HUDEP-2 (cell line): ENCODE data around the gene IGF2.
"Not testable (repeated sequence)": the region's sequence is repeated elsewhere in the genome, so short reads cannot be mapped to it uniquely, and the experiment has no call there.

Source experiments
- DNase-seq, 76 experiments: peaks; one replicate each; lab custom pipeline; 2025; ENCODE audit not compliant: unreplicated experiment in 76 of 76; lab: John Stamatoyannopoulos, UW

The IGF2 gene, protein sequence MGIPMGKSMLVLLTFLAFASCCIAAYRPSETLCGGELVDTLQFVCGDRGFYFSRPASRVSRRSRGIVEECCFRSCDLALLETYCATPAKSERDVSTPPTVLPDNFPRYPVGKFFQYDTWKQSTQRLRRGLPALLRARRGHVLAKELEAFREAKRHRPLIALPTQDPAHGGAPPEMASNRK

DNA sequence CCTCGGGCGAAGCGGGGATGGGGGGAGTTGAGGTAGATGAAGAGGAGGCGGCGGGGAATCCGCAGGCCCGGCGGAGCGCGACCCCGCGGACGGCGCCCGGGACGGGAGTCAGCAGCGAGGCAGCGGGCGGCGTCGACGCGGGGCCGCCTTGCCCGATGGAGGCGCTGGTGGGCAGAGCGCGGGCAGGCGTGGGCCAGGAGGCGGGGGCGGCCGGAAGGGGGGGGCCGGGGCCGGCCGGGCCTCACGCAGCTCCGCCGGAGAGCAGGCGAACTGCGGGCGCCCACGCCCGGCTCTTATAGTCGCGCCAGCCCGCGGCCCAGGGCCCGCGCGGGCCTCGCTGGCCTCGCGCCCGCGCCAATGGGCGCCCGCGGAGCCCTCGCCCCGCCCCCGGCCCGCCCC is at the start of gene IGF2:
Gene IGF2 (minus strand): TSS at position 267 of the 399 bp plus-strand sequence. CDS start 3,866 bp downstream, outside the sequence.
- no peak for DNase-seq

DNA sequence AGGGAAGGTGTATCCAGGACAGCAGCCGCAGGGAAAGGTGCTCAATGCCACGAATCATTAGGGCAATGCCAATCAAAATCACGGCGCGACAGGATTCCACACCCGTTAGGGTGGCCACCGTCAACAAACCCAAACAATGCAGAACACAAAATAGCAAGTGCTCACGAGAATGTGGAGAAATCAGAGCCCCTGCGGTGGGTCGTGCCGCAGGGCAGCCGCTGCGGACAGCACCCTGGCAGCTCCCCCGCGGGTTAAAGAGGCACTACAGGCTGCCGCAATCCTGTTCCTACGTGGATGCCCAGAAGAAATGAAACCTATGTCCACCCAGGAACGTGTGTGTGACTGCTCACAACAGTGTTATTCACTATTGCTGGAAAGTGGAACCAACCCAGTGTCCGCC is 49.6 kb upstream of the IGF2 start:
- DNase-seq, result no peak

DNA sequence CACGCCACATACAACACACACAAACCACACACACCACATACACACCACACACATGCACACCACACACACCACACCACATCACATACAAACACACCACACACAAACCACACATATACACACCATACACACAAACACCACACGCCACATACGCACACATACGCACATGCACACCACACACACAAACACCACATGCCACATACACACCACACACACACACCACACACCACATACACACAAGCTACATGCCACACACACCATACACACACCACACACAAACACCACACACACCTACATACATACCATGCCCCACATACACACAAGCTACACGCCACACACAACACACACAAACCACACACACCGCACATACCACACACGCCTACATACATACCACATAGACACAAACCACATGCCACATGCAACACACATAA is 48.1 kb upstream of the IGF2 start:
- DNase-seq, result no peak

DNA sequence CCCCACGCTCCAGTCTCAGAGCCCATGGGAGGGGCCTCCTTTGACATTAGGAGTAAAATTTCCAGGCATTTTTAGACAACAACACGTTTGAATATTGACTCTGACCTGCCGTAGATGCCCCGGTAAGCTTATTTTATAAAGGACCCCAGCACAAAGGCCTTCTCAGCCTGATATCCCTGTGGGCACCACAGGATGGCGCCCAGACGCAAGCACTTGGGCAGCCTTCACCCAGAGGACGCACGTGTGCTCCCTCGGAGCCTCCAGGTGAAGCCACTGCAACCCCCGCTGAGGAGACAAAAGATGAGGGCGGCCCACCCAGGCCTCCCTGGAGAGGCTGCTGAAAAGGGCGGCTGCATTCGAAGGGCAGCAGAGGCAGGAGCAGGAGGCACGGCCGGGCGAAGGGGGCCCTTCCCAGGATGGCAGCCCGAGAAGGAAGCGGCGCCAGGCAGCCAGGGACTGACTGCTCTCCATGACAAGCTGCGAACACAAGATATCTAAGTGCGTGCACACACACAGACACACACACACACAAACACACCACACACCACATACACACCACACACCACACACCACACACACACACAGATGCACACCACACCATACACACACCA is 47.6 kb upstream of the IGF2 start:
- peak in 33 of 76 experiments; percentile 3 to 45 (median 20) for DNase-seq

DNA sequence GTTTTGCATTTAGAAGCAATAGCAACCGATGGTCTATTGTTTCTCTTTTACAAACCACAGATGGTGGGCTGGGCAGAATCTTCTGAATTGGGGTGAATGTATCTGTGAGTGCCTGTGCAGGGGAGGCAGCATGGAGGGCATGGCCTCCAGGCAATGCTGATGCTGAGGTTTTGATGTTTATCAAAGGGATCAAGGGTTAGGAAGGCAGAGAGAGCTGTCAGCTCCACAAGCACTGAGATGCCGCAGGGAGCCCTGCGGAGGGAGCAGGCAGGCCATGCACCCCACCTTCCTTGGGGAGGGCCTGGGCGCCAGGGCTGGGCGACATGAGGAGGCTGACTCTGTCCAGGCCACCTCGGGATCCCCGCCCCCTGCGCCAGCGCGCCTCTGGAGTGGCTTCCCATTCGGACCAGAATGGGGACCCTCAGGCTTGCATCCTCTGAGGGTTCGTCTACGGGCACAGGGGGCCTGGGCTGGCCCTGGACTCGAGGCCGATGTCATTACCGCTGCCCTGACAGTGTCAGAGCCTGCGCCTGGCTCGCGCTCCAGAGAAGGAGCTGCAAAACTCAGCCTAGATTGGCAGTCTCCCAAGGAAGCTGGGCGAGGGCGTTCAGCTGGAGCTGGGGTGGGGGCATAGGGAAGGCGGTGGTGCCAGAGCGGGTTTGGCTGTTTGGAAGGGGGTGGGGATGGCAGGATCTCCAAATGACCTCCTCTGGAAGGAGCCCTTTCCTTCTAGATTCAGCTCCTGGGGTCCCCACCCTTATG is 46.3 kb upstream of the IGF2 start:
- DNase-seq, result no peak

DNA sequence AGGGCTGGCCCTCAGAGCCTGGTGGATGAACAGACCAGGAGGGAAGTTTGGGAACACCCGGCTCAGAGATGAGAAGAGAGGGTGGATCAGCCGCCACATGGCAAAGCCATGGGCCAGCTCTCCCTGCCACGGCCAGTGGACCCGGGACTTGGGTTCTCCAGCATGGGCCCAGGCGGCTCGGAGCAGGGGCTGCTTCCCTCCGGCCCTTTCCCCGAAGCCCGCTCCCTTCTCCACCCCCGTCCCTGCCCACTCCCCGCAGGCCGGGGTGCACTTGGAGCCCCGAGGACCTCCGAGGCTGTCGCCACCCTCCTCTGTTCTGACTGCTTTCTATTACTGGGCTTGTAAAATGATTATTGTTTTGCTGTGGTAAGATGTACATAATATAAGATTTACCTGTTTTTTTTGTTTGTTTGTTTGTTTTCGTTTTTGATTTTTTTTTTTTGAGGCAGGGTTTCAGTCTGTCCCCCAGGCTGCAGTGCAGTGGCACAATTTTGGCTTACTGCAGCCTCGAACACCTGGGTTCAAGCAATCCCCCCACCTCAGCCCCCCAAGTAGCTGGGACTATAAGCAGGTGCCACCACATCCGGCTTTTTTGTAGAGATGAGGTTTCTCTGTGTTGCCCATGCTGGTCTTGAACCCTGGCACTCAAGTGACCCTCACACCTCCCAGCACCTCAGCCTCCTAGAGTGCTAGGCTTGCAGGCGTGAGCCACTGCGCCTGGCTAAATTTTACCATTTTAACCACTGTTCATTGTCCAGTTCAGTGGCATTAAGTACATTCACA is 43.7 kb upstream of the IGF2 start:
- no peak for DNase-seq

DNA sequence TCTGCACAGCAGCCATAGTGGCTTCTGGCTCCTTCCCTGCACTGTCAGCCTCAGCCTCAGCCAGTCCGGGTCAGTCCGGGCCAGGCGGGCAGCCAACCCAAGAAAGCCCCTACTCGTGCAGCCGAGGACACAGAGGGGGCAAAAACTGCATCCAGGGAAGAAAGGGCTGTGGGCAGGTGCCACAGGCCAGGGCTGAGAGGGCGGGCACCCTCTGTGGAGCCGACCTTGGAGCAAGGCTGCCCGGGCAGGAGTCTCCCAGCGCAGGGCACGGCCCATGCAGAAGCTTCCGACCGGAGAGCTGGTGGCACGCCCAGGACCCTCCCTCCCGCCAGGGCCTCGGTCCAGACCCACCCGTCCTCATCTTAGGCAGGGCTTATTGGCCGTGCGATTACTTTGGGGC is 42.9 kb upstream of the IGF2 start:
- no peak for DNase-seq

DNA sequence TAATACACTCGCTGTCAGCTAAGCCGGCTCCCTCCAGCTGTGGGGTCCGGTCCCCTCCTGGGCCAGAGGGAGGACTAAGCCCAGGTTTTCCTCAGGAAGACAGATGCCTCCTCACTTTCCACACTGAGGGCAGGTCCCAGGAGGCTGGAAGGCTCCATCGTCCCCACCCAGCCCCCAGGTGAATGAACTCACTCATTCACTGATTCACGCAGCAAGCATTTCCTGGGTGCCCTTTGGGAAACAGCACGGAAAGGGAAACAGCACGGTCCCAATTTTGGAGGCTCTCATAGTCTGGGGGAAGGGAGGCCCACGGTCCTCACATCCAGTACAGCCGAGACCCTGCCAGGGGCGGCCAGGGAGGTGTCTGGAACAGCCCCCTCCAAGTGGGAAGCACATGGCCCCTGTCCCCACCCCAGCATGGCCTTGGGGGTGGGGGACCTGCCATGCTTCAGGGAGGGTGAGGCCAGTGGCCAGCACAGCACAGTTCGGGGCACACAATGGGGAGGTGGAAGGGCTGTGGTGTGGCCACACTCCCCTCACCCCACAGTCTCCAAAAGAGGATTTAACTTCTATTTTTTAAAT is 41.7 kb upstream of the IGF2 start:
- no peak for DNase-seq

DNA sequence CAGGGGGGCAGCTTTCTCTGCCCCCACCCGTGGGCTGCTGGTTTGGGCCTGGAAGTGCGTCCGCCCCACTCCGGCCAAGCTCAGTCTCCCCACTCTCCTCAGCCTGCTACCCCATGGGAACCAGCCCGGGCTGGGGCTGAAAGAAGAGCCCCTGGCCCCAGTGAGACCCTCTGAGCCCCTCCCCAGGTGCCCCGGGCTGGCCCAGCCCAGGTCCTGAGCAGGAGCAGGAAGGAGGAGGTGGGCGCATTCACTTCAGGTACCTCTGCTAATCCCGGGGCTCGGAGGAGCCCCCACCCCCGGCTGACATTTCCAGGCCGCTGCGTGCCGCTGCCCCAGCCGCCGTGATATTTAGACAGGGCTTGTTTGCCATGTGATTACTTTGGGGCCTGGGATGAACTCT is 41.2 kb upstream of the IGF2 start:
- DNase-seq, result no peak

DNA sequence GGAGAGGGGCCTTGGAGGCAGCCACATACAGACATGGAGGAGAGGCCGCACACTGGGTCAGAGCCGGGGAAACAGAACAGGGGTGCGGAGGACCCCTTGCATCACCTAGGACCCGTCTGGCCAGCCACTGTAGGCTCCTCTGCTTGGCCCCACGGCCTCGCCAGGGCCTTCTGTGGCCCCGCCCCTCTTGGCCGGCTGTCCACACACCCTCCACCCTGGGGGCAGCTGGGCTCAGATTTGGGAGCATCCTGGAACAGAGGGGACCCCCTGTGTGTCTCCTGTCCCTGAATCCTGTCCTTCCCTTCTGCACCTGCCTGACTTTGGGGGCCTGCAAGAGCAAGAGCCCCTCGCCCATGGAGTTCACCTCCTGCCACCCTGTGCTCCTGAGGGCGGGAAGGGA is 40.3 kb upstream of the IGF2 start:
- DNase-seq, result no peak

DNA sequence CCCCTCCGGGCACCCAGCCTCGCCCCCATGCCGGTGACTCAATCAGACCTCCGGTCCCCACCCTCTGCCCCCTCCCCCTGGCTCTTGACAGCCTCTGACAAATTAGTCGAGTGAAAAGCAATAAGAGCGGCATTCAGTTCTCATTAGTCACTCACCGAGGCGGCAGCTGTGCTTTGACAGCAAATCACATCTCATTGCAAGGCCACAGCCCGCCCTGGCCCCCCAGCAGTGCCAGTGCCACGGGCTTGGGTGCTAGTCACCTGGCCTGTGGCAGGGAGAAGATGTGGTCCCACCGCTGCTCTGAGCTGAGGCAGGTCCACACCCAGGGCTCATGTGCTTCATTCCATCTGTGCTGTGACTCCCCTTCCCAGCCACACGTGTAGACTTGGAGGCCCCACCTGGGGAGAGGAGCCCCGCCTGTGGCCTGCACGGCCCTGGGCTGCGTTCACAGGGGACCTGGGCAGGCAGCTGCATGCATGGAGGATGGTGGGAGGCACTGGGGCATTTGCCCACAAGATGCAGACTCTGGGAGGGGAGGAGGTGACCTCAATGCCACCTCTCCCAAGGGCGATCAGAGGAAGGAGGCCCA is 39.8 kb upstream of the IGF2 start:
- no peak for DNase-seq

DNA sequence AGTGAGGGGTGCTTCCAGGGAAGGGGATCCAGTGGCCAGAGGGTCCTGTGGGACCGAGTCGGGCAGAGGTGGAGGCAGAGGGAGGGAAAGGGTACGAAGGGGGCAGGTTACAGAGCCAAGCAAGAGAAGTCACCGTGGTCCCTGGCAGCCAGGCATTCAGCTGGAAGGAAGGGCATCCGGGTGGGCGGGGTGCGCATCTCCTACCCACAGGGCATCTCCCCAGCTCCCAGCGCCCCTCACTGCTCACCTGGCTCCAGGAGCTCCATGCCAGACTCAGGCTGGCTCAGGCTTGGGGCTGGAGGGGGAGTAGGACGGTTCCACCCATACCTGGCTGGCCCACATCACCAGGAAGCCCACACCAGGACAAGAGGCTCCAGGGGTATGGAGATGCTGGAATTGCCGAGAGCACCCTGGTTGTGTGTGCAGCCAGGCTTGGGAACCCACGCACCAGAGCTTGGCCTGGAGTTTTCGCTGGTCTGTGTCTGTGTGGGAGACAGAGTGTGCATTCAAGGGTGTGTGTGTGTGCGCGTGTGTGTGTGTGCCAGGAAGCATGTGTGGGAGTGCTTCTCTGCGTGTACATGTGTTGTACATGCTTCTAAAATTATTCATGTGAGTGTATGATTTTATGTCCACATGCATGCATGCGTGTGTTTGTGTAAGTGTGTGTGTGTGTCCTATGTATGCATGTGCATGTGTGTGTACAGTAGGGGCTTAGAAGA is 39.0 kb upstream of the IGF2 start:
- DNase-seq, result not testable (repeated sequence)

DNA sequence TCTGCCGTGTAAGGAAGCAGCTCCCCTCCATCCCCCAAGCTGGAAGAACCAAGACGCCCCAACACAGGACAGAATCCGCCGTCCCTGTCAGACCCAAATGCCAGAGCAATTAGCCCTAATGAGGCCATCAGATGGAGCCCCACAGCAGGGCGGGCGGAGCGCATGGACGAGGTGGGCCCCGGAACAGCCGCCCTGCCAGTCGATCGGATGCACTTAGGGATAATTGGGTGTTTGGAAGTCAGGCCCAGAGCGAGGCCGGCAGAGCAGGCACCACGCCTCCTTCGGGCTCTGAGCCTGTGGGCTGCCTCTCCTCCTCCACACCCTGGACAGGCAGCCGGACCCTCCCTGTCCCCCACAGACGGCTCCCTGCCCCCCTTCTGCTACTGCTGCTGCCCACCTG is 37.9 kb upstream of the IGF2 start:
- DNase-seq, result no peak

DNA sequence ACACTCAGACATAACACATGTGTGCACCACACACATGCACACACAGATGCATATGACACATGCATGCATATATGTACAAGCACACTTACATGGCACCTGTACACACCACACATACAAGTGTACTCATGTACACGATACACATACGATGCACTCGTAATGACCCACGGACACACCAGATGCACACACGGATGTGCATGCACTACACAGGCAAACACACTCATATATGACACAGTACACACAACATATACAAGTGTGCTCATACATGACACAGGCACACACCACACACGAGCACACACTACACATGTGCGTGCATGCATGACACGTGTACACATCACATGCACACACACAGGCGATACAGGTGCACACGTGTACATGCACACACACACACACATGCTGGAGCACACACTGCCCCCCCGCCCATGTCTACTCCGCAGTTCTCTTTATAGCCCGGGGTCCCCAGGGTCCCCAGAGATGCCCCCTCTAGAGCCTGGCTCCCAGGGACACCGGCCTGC is 37.3 kb upstream of the IGF2 start:
- no peak for DNase-seq

DNA sequence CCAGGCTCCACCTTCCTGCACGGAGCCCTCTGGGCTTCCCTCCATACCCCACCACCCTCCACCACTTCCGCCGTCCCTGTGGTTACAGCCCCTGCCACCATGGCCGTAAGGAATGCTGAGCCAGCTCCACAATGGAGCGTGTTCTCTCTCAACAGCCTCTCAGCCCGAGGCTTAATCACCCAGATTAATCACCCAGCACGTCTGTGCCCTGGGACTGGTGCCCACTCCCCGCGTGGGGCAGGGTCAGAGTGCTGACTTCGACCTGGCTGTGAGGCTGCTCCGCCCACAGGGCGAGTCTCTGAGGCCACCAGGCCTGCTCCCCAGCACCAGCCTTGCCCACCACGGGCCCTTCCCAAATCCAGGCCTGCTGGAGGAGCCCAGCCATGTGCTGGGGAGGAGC is 36.5 kb upstream of the IGF2 start:
- DNase-seq, result no peak

DNA sequence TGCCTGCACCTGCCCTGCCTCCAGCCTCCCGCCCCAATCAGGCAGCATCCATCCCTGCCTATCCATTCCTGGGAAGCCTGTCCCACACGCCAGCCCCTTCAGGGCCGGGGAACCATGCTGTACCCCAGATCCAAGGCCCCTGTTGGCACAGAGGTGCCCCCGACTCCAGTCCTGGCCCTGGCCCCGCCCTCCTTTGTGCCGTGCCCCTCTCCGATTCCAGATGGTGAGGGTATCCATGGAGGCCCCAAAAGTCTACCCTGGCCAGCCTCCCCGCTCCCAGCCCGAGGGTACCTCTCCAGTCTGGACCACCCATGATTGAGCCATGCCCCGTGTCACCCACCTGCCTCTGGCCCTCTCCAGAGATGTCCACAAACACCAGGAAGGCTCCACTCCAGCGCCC is 35.2 kb upstream of the IGF2 start:
- DNase-seq, result no peak

DNA sequence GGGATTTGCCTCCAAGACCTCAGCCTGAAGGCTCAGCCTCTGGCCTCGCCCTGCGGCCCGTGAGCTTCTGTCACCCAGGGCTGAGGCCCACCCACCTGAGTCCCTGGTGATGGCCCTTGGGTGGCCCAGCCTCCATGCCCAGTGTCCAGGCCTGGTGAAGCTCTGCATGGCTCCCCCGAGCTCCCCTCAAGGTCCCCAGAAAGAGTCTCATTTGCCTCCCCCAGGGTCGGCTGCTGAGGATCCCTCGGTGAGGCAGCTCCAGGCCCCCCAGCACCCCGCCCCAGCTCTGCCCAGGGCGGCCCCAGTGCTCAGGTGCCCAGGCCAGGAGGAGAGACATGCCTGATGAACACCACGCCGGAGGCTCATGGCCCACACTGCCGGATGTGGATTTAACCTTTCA is 34.6 kb upstream of the IGF2 start:
- no peak for DNase-seq

DNA sequence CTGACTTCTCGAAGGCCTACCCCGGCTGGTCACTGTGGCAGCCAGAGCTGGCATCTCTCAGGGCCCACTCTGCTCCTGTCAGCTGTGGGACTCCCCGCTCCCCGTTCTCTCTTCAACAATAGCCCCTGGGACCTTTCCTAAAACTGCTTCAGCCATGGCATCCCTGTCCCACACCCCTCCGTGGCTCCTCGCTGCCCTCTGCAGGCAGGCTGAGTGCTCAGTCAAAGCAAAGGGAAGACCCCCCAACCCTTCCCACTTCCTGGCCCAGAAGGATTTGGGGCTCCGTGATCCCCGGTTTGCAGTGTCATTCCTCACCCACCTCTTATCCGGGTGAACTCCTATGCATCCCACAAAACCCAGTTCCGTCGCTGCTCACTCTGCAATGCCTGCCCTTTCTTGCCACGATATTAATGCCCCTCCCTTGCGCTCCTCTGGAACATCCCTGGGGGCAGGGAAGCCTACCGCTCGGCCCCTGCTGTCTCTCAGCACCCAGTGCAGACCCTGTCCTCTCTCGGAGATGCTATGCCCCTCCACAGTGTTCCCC is 34.0 kb upstream of the IGF2 start:
- DNase-seq, result peak in 4 of 76 experiments; percentile 2 to 15 (median 5)

DNA sequence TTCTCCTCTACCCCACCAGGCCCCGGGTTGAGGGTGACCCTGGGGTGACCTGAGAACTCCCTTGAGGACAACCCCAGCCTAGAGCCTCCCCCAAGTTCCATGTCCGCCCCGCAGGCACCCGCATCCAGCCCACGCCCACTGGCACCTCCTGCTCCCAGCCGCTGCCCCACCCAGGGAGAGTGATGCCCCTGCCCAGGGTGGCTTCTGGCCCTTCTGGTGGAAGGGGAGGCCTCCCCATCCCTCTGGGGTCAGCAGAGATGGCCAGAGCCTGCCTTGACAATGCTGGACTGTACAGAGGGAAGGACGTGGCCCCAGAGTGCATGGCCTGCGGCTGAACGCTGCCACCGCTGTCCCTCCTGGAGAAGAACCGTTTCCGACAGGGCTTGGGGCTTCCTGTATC is 33.5 kb upstream of the IGF2 start:
- DNase-seq, result no peak
